Memory B cell (primary cell): ENCODE measurements around the gene RTCA.
"Not testable (repeated sequence)": the region's sequence is repeated elsewhere in the genome, so short reads cannot be mapped to it uniquely, and the experiment has no call there.

Experiments used
- ATAC-seq: fragments of 150-1000 bp; cut with Tn5 transposase; 2 replicates; pipeline ENCODE4 v1.10.0; 2021; ENCODE audit warnings: low read depth, mild to moderate bottlenecking, moderate library complexity
- DNase-seq, 2 donors: peaks; one replicate each; pipeline ENCODE4 v3.0.0; 2022; ENCODE audit warnings: low spot score in 2 of 2
- H3K27ac Mint-ChIP-seq: one replicate; pipeline ENCODE4 v1.8.0; 2022; ENCODE audit warnings: mild to moderate bottlenecking, moderate library complexity, mixed read lengths
- H3K27me3 Mint-ChIP-seq: one replicate; pipeline ENCODE4 v1.8.0; 2022; ENCODE audit warnings: mixed read lengths
- H3K36me3 Mint-ChIP-seq: one replicate; pipeline ENCODE4 v1.8.0; 2022; ENCODE audit warnings: mild to moderate bottlenecking, mixed read lengths
- H3K4me1 Mint-ChIP-seq: one replicate; pipeline ENCODE4 v1.8.0; 2022; ENCODE audit warnings: mixed read lengths
- H3K4me3 Mint-ChIP-seq: one replicate; pipeline ENCODE4 v1.8.0; 2022; ENCODE audit warnings: mild to moderate bottlenecking, moderate library complexity, mixed read lengths
- H3K9me3 Mint-ChIP-seq: one replicate; pipeline ENCODE4 v1.8.0; 2022; ENCODE audit warnings: mixed read lengths

The RTCA gene

DNA sequence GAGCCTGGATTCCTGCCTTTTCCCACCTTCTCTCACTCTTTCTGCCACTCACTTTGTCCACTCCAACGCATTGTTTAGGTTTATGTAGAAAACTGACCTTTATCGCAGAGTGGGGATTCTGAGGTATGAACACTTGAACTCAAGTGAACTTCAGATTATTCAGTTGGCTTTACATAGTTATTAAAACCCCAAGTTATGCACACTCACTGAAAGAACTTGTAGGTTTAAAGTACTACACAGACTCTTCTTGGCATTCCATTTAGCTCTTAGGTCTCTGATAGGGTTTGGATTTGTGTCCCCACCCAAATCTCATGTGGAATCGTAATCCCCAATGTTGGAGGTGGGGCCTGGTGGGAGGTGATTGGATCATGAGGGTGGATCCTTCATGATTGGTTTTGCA lies 39.9 kb downstream of the RTCA start:
- no peak for ATAC-seq
- no peak for DNase-seq
- Mint-ChIP-seq H3K4me1 (no peaks in the 10 kb centered on the region), H3K4me3 (no peak overlapping the region), H3K27me3 (no peaks in the 10 kb centered on the region), H3K36me3 (peaks cover 2% of the 10 kb centered on the region), H3K9me3 (peaks cover 4% of the 10 kb centered on the region), H3K27ac (no peak overlapping the region)

DNA sequence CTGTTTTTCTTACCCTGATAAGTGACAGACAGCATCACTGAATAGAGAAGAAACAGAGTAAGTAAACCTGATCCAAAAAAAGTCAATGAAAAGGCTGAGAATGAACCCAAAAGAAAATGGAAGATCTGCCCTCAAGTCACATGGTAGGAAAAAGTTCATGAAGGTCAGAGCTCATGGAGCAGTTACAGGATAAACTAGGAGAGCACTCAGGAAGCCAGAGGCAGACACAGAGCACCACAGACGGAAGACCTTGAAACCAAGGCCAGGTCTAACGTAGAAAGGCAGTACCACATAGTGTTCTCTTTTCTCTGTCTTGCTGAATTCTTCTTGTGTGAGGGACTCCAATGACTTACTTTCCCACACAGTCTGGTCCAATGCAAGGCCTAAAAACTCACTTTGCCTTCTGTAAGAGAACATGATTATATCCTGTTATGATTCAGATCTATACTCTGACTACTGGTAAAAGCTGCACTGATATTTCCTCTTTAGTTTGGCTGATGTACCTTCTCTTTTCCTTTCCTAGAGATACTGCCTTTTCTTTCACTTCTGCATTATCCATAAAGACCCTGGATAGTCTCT lies 40.8 kb downstream of the RTCA start:
- H3K4me1 Mint-ChIP-seq = no peaks in the 10 kb centered on the region
- no peak overlapping the region for H3K27ac Mint-ChIP-seq
- no peak for DNase-seq
- no peak for ATAC-seq
- no peak overlapping the region for H3K4me3 Mint-ChIP-seq
- H3K27me3 Mint-ChIP-seq = no peaks in the 10 kb centered on the region
- peaks cover 2% of the 10 kb centered on the region for H3K36me3 Mint-ChIP-seq
- H3K9me3 Mint-ChIP-seq = peaks cover 4% of the 10 kb centered on the region

DNA sequence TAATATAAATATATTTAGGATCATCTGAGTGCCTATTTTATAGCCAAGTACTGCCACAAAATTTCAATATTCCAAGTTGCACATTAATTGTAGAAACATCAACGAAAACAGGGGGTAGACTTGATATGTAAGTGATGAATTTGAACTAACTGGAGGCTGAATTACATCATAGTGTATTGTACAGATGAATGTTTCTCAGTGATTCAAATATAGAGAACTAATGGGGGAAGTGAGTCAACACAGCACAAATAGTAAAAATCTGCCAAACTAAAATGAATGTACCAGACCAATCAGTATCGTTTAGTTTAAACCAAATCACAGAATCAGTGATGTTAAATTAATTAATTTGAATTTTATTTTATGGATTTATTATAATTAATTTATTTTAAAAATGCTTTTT lies 42.8 kb downstream of the RTCA start:
- ATAC-seq (no peak), DNase-seq (no peak)
- Mint-ChIP-seq H3K4me3 (no peak overlapping the region), H3K27me3 (no peaks in the 10 kb centered on the region), H3K4me1 (no peaks in the 10 kb centered on the region), H3K27ac (no peak overlapping the region), H3K9me3 (peaks cover 4% of the 10 kb centered on the region), H3K36me3 (peaks cover 2% of the 10 kb centered on the region)

DNA sequence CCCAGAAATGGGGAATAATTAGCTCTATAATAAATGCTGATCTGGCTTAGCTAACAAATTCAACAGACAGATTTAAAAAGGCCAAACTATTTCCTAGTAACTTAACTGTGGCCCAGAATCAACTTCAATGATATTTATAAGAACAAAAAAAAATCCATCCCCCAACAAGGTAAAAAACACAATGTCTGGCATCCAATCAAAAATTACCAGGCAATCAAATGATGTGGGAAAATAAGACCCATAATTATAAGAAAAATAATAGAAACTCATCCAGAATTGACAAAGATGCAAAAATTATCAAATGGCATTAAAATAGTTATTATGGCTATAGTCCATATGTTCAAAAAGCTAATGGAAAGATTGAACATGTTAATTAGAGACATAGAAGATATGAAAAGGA lies 43.8 kb downstream of the RTCA start:
- H3K4me3 Mint-ChIP-seq = no peak overlapping the region
- H3K27ac Mint-ChIP-seq = no peak overlapping the region
- peaks cover 2% of the 10 kb centered on the region for H3K36me3 Mint-ChIP-seq
- DNase-seq (no peak), ATAC-seq (no peak)
- H3K27me3 Mint-ChIP-seq = no peaks in the 10 kb centered on the region
- peaks cover 4% of the 10 kb centered on the region for H3K9me3 Mint-ChIP-seq
- H3K4me1 Mint-ChIP-seq = no peaks in the 10 kb centered on the region

DNA sequence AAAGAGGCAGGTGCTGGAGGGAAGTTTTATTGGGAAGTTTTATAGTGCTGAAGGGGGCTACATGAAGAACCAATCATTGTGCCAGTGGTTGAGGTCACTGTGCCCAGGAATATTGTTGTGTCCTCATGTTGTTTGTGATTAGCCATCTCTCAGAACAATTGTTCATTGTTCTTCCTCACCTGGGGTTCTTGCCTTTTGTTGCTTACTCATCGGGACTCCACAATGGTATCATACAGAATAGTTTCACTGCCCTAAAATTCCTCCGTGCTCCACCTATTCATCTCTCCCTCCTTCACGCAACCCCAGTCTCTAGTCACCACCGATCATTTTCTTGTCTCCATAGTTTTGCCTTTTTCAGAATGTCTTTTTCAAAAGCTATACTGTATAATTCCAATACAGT lies 47.4 kb downstream of the RTCA start:
- no peaks in the 10 kb centered on the region for H3K27me3 Mint-ChIP-seq
- H3K27ac Mint-ChIP-seq = no peak overlapping the region

DNA sequence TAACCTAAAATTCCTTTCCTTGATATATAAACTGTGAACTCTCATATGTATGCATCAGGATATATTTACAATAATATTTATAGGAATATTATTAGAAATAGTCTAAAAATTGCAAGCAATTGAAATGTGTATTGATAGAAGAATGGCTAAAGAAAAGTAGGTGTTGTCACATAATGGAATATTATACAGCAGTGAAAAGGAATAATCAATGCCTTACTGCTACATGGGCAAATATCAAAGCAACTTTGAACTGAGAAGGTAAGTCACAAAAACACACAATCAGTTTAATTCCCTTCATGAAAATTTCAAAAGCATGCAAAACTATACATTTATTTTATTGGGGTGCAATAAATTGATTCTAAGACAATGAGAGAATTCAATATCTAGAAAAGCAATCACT lies 50.6 kb downstream of the RTCA start:
- no peak for ATAC-seq
- H3K4me1 Mint-ChIP-seq = no peaks in the 10 kb centered on the region

More for the DNA sequence above, 47.4 kb downstream of the RTCA start:
- peaks cover 4% of the 10 kb centered on the region for H3K9me3 Mint-ChIP-seq
- no peaks in the 10 kb centered on the region for H3K4me1 Mint-ChIP-seq
- no peak for ATAC-seq
- peaks cover 2% of the 10 kb centered on the region for H3K36me3 Mint-ChIP-seq
- no peak overlapping the region for H3K4me3 Mint-ChIP-seq
- no peak for DNase-seq

DNA sequence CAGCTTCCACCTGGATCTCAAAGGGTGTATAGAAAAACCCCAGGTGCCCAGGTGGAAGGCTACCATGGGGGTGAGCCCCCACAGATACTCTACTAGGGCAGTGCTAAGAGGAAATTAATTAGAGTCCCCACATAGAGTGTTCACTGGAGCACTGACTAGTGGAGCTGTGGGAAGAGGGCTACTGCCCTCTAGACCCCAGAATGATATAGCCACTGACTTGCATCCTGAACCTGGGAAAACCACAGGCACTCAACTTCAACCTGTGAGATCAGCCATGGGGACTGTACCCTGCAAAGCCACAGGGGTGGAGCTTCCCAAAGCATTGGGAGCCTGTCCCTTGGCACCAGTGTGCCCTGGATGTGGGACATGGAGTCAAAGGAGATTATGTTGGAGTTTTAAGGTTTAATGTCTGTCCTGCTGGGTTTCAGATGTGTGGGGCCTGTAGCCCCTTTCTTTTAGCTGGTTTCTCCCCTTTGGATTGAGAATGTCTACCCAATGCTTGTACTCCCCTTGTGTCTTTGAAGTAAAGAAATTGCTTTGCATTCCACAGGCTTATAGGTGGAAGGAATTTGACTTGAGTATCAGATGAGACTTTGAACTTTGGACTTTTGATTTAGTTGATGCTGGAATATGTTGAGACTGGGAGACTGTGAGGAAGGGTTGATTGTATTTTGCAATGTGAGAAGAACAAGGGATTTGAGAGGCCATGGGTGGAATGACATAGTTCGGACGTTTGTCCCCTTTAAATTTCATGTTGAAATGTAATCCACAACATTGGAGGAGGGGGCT lies 54.5 kb downstream of the RTCA start:
- DNase-seq (no peak), ATAC-seq (no peak)
- no peaks in the 10 kb centered on the region for H3K4me1 Mint-ChIP-seq
- no peak overlapping the region for H3K4me3 Mint-ChIP-seq
- H3K27me3 Mint-ChIP-seq = no peaks in the 10 kb centered on the region
- peaks cover 8% of the 10 kb centered on the region for H3K9me3 Mint-ChIP-seq
- no peak overlapping the region for H3K27ac Mint-ChIP-seq
- peaks cover 7% of the 10 kb centered on the region for H3K36me3 Mint-ChIP-seq

More for the DNA sequence above, 50.6 kb downstream of the RTCA start:
- Mint-ChIP-seq H3K4me3 (no peak overlapping the region), H3K27me3 (no peaks in the 10 kb centered on the region), H3K27ac (no peak overlapping the region), H3K36me3 (peaks cover 7% of the 10 kb centered on the region), H3K9me3 (peaks cover 8% of the 10 kb centered on the region)
- DNase-seq = no peak

DNA sequence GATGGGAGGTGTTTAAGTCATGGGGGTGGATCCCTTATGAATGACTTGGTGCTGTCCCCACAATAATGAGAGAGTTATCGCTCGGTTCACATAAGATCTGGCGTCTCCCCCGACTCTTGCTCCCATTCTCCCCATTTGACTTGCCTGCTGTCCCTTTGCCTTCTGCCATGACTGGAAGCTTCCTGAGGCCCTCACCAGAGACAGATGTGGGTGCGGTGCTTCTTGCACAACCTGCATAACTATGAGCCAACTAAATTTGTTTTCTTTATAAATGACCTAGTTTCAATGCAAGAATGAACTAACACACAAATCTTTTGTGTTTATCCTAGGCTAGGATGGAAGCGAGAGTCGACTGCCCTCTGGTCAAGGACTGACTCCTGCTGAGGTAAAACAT lies 55.1 kb downstream of the RTCA start:
- Mint-ChIP-seq H3K27ac (no peak overlapping the region), H3K4me3 (no peak overlapping the region), H3K36me3 (peaks cover 7% of the 10 kb centered on the region), H3K27me3 (no peaks in the 10 kb centered on the region), H3K9me3 (peaks cover 8% of the 10 kb centered on the region), H3K4me1 (no peaks in the 10 kb centered on the region)
- ATAC-seq = no peak
- no peak for DNase-seq

DNA sequence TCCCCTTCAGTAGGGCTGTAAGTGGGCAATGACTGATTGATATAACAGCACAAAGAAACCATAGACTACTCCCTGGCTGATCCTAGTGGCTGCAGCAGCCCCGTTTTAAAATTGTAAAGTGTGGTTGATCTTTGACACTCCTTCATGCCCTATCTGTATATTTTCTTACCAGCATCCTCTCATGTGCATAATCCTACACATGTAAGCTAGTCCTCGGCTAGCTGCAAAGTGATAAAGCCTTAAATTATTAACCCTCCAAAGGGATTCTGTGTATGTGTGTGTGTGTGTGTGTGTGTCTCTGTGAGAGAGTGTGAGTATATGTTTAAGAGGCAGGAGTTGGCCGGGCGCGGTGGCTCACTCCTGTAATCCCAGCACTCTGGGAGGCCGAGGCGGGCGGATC lies 55.5 kb downstream of the RTCA start:
- Mint-ChIP-seq H3K4me1 (peaks cover 2% of the 10 kb centered on the region), H3K4me3 (no peak overlapping the region), H3K27me3 (no peaks in the 10 kb centered on the region), H3K27ac (no peak overlapping the region), H3K9me3 (peaks cover 8% of the 10 kb centered on the region), H3K36me3 (peaks cover 7% of the 10 kb centered on the region)
- DNase-seq (no peak), ATAC-seq (no peak)

DNA sequence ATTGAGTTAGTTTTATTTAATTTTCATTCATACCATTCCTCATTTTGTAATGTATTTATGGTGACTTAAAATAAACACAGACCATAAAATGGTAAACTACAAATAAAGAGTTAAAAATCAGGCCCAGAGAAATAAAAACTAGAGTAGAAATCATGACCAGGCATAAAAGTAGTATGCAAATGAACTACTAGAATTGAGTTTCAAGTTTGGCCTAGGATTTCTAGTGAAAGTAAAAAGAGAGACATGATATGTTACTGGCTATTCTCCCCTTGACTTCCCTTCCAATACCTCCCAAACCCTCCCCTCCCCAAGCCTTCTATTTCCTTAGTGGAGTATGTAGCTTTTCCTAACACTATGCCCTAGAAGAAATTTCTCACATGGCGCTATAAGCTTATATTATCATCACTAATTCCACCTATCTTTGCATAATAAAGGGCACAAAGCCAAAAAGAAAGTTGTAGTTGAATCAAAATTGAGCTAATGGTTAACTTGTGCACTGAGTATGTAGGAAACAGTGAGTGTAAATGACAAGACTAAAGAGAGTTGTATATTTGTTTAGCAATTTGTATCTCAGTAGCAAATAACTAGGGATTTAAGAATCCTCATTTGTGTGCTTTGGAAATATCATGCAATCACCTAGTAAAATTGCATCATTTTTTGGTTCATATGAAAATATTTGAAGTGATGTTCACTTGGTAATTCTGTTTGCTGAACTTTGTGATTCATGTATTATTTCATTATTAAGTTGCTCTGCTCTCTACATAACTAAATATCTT lies 56.6 kb downstream of the RTCA start:
- no peak for ATAC-seq
- Mint-ChIP-seq H3K4me1 (peaks cover 2% of the 10 kb centered on the region), H3K9me3 (peaks cover 8% of the 10 kb centered on the region), H3K4me3 (no peak overlapping the region), H3K36me3 (peaks cover 7% of the 10 kb centered on the region), H3K27ac (no peak overlapping the region), H3K27me3 (no peaks in the 10 kb centered on the region)
- DNase-seq = no peak

DNA sequence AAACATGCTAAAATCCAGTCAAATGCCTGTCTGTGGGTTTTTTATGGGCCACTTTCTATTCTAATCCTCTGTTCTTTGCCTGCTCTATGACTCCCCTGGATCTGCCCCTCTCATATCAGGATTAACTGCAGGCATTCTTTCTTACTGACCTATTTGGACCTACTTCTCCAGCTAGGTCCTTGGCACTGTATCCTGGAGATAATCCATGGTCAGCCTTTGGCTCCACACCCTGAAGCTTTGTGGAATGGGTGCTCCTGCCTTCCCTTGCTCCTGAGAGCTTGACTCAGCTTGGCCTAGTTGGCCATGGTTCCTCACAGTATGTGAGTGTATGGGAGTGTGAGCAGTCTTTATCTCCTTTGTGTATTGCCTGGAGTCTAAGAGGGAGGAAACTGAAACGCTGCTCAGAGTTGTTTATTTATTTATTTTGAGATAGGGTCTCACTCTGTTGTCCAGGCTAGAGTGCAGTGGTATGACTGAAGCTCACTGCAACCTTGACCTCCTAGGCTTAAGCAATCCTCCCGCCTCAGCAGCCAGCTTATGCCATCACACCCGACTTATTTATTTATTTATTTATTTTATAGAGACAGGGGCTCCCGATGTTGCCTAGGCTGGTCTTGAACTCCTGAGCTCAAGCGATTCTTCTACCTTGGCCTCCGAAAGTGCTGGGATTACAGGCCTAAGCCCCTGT lies 57.5 kb downstream of the RTCA start:
- H3K4me3 Mint-ChIP-seq = no peak overlapping the region
- H3K4me1 Mint-ChIP-seq = peaks cover 2% of the 10 kb centered on the region

DNA sequence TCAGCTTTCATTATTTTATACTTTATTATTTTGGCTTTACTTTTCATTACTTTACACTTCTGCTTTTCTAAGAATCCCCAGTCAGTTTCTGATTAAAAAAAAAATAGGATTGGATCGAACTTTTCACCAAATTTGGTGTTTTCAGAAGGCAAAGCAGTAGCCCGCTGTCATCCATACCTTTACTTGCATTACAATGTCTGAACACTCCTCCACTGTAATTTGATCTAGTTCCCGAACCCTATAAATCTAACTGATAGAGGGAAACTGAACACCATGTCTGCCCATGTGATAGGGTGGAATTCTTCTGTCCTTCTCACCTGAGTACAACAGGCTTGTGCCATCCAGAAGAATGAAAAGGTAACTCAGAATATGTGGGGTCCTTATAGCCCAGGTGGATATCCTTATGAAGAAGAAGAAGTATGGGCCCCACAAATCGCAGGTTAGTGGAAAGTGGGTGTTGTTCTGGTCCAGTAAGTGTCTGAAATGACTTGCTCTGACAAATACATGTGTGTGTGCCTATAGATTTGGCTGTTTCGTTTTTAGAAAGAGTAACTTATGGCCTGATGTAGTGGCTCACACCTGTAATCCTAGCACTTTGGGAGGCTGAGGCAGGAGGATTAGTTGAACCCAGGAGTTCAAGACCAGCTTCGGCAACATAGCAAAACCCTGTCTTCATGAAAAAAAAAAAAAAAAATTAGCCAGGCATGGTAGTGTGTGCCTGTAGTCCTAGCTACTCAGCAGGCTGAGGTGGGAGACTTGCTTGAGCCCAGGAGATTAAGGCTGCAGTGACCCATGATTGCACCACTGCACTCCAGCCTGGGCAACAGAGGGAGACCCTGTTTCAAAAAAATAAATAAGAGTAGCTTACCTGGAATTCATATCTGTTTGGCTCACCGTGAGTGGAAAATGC lies 59.7 kb downstream of the RTCA start:
- peaks cover 2% of the 10 kb centered on the region for H3K36me3 Mint-ChIP-seq
- H3K27me3 Mint-ChIP-seq = no peaks in the 10 kb centered on the region
- H3K4me1 Mint-ChIP-seq = peaks cover 2% of the 10 kb centered on the region
- no peak overlapping the region for H3K4me3 Mint-ChIP-seq
- DNase-seq = no peak
- no peak for ATAC-seq
- H3K27ac Mint-ChIP-seq = peak overlapping the region; percentile 18
- H3K9me3 Mint-ChIP-seq = peaks cover 1% of the 10 kb centered on the region

More for the DNA sequence above, 57.5 kb downstream of the RTCA start:
- H3K36me3 Mint-ChIP-seq = peaks cover 7% of the 10 kb centered on the region
- DNase-seq (no peak), ATAC-seq (no peak)
- H3K27ac Mint-ChIP-seq = no peak overlapping the region
- H3K27me3 Mint-ChIP-seq = no peaks in the 10 kb centered on the region
- peaks cover 8% of the 10 kb centered on the region for H3K9me3 Mint-ChIP-seq

DNA sequence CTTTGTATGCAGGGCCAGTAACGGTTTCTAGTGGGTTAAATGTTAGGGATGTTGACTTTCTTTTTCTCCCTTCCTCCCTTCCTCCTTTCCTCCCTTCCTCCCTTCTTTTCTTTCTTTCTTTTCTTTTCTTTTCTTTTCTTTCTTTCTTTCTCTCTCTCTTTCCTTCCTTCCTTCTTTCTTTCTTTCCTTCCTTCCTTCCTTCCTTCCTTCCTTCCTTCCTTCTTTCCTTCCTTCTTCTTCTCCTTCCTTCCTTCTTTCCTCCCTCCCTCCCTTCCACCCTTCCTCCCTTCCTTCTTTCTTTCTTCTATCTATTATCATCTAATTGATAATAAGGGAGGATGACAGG lies 60.3 kb downstream of the RTCA start:
- H3K36me3 Mint-ChIP-seq = not testable (repeated sequence)

More for the DNA sequence above, 60.3 kb downstream of the RTCA start:
- ATAC-seq, H3K9me3 Mint-ChIP-seq, H3K4me1 Mint-ChIP-seq, H3K4me3 Mint-ChIP-seq, H3K27ac Mint-ChIP-seq, DNase-seq, H3K27me3 Mint-ChIP-seq: not testable (repeated sequence)
